WERI-Rb-1 (cell line): Measurements from ENCODE around the gene PDLIM5.
"Not testable (repeated sequence)": the region's sequence is repeated elsewhere in the genome, so short reads cannot be mapped to it uniquely, and the experiment has no call there.

Source experiments
- DNase-seq: peaks from one replicate; pipeline ENCODE4 v3.0.0-alpha.2; 2020
- H3K27ac ChIP-seq: fragments of 250-450 bp; sonication (Bioruptor Pico); 2 replicates; pipeline ENCODE4 v1.5.1; 2020; ENCODE audit warnings: mild to moderate bottlenecking, moderate library complexity
- H3K27me3 ChIP-seq: fragments of 250-450 bp; sonication (Bioruptor Pico); 2 replicates; pipeline ENCODE4 v1.5.1; 2021; ENCODE audit warnings: mild to moderate bottlenecking, low read depth, moderate library complexity; ENCODE audit not compliant: insufficient read depth, severe bottlenecking
- H3K36me3 ChIP-seq: fragments of 250-450 bp; sonication (Bioruptor Pico); 2 replicates; pipeline ENCODE4 v1.5.1; 2020; ENCODE audit warnings: mild to moderate bottlenecking, moderate library complexity
- H3K4me3 ChIP-seq: 2 replicates; pipeline ENCODE4 v1.5.1; 2011; ENCODE audit warnings: low read depth, mild to moderate bottlenecking, control low read depth, low read length
- H3K9me3 ChIP-seq: fragments of 250-450 bp; sonication (Bioruptor Pico); 2 replicates; pipeline ENCODE4 v1.5.1; 2021; ENCODE audit warnings: mild to moderate bottlenecking, moderate library complexity; ENCODE audit not compliant: severe bottlenecking
- TF ChIP-seq, protein P1 (sequence below): IDR thresholded peaks from 2 replicates; pipeline ENCODE4 v1.5.1; 2011; ENCODE audit warnings: low read depth, mild to moderate bottlenecking, control low read depth, inconsistent platforms, low read length

Gene PDLIM5

DNA sequence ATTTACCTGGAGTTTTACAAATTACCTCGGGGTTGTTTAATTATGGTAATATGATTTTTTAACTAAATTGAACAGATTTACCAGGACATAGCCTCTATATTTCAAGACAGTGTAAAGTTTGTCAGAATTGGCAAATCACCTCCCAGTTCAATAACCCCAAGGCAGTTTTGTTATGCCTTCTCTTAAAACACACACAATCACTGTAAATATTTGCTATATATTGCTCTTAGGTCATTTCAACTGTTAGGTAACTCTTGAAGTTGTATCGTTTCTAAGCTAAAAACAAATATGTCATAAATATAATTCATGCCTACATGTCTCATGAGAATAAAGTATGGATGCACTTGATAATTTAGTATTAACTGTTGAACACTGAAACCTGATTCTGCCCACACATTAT lies 24.1 kb downstream of the PDLIM5 start:
- Histone ChIP-seq H3K36me3 (no peaks in the 10 kb centered on the region), H3K27me3 (no peaks in the 10 kb centered on the region), H3K4me3 (no peak overlapping the region), H3K9me3 (no peaks in the 10 kb centered on the region), H3K27ac (no peak overlapping the region)
- DNase-seq, result no peak
- TF ChIP-seq, protein P1, sequence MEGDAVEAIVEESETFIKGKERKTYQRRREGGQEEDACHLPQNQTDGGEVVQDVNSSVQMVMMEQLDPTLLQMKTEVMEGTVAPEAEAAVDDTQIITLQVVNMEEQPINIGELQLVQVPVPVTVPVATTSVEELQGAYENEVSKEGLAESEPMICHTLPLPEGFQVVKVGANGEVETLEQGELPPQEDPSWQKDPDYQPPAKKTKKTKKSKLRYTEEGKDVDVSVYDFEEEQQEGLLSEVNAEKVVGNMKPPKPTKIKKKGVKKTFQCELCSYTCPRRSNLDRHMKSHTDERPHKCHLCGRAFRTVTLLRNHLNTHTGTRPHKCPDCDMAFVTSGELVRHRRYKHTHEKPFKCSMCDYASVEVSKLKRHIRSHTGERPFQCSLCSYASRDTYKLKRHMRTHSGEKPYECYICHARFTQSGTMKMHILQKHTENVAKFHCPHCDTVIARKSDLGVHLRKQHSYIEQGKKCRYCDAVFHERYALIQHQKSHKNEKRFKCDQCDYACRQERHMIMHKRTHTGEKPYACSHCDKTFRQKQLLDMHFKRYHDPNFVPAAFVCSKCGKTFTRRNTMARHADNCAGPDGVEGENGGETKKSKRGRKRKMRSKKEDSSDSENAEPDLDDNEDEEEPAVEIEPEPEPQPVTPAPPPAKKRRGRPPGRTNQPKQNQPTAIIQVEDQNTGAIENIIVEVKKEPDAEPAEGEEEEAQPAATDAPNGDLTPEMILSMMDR, result no peak

DNA sequence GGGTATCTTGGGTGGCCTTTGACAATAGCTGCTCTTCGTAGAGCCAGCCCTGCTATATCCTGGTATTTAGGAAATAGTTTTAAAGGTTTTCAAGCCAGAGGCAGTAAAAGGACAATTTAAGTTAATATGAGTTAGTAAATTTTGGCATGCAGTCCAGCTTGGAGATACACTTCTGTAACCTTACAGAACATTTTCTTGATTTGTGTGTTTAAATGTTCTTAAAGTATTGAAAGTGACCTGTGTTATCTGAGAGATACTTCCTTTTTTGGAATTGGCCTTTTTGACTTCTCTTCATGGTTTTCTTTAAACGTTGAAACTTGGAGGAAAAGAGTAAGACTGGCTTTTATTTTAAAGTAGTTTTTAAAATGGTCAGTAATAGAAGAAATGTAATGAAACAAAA lies 25.5 kb downstream of the PDLIM5 start:
- no peaks in the 10 kb centered on the region for H3K36me3 ChIP-seq
- no peaks in the 10 kb centered on the region for H3K9me3 ChIP-seq

DNA sequence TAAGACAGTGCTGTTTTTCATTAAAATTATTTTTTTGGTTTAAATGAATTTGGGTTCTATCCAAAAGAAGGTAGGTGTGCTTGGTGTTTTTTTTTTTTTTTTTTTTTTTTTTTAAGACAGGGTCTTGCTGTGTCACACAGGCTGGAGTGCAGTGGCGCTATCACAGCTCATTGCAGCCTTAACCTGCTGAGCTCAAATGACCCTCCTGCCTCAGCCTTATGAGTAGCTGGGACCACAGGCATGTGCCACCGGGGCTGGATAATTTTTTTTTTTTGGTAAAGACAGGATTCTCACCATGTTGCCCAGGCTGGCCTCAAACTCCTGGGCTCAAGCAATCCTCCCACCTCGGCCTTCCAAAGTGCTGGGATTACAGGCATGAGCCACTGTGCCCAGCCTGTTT lies 27.1 kb downstream of the PDLIM5 start:
- H3K9me3 ChIP-seq, H3K27ac ChIP-seq, H3K36me3 ChIP-seq, H3K4me3 ChIP-seq, H3K27me3 ChIP-seq, DNase-seq: not testable (repeated sequence)

More for the DNA sequence above, 25.5 kb downstream of the PDLIM5 start:
- H3K27ac ChIP-seq, result no peak overlapping the region
- no peaks in the 10 kb centered on the region for H3K27me3 ChIP-seq
- TF ChIP-seq, protein P1, result no peak
- DNase-seq, result no peak
- H3K4me3 ChIP-seq, result no peak overlapping the region

DNA sequence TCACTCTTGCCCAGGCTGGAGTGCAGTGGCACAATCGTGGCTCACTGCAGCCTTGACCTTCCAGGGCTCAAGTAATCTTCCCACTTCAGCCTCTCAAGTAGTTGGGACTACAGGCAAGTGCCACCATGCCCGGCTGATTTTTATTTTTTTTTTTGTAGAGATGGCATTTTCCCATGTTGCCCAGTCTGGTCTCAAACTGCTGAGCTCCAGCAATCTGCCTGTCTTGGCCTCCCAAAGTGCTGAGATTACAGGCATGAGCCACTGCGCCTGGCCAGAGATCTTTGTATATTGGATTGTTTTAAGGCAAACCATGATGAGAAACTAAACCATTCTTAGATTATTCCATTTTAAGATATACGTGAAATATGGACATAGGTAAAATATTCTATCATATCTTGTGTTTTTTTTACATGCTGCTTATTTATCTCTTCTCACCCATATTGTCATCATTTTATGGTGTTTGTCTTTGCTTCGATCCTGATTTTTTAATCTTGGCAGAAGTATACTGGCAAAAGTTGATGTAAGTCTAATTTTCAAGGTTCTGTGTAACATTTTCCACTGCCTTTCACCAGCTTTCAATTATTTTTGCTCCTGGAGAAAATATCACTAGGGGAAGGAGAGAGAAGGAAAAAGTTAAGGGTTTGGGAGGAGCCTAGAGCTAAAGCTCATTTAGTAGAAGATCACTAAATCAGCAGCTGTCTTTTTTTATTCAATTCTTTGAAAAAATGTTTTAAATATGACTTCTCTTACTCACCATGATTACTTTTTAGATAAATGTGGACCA lies 27.8 kb downstream of the PDLIM5 start:
- H3K9me3 ChIP-seq, result no peaks in the 10 kb centered on the region
- H3K27ac ChIP-seq, result no peak overlapping the region
- H3K36me3 ChIP-seq, result no peaks in the 10 kb centered on the region
- H3K4me3 ChIP-seq, result no peak overlapping the region
- no peaks in the 10 kb centered on the region for H3K27me3 ChIP-seq
- TF ChIP-seq, protein P1, result no peak
- DNase-seq, result no peak

DNA sequence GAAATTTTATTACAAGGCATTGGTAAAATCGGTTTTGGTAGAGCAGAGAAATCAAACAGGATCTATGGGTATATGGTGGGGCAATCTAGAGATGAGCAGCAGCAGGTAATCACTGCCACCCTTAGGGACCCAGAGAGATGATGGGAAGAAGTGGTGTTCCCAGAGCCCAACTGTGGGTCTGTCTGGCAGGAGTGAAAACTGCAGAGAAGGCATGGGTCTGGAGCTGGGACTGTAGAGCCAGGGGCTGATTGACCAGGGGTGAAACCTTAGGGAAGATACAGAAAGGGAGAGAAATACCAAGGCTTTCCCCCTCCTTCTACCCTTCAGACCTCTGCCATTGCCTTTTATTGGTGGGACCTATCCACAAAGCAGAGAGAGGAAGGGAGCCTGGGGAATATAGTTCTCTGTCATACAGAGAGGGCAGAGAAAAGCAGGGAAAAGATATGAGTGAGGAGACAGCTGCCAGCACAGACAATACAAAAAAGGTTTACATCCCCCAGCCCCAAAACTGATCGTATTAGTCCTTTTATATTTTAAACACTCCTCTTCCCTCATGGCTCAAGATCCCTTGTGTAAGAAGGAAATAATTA lies 28.7 kb downstream of the PDLIM5 start:
- no peak for DNase-seq
- no peaks in the 10 kb centered on the region for H3K27me3 ChIP-seq
- H3K4me3 ChIP-seq, result no peak overlapping the region
- TF ChIP-seq, protein P1, result no peak
- no peak overlapping the region for H3K27ac ChIP-seq
- no peaks in the 10 kb centered on the region for H3K36me3 ChIP-seq
- H3K9me3 ChIP-seq, result no peaks in the 10 kb centered on the region

DNA sequence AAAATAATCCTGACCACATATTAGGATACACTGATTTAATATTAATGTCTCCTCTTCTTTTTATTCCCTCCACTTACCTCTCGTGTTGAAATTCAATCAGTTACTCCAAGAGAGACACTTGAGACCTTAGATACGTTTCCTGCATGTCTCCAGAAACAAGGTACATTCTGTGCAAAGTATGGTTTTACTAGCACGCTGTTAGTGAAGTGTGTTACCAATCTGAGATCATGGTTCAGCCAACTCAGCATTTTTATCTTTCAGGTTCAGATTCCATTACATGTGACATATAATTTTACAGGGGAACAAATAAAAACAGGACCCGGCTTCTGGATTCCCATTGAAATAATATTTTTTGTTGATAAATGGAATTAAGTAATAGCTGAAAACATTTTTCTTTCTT lies 32.2 kb downstream of the PDLIM5 start:
- H3K27me3 ChIP-seq, result no peaks in the 10 kb centered on the region
- no peaks in the 10 kb centered on the region for H3K9me3 ChIP-seq
- H3K4me3 ChIP-seq, result no peak overlapping the region
- DNase-seq, result no peak
- no peak overlapping the region for H3K27ac ChIP-seq
- TF ChIP-seq, protein P1, result no peak
- H3K36me3 ChIP-seq, result no peaks in the 10 kb centered on the region
